Mesenteric fat pad (tissue), 1 donor: ENCODE results near the gene CELF4. TPM values are rescaled to one million over a fixed set of nuclear protein-coding genes. Genes with fewer than 3 reads are reported as not detected.
A peak's percentile ranks its signal among the peaks of the same experiment; 100 is the strongest.

Source experiments
- DNase-seq: peaks from one replicate; pipeline ENCODE4 v3.0.0-alpha.2; 2020; ENCODE audit warnings: low spot score
- long read RNA-seq: library from polyadenylated mRNA; unstranded; transcript quantifications from one replicate; pipeline ENCODE4 v2.0.0, GENCODE V29; 2020
- total RNA-seq: library from RNA; stranded (reverse); fragmentation: NEBNext Ultra II Directional; extraction: Animal tissue kit (Norgen Biotek cat#: 25700); gene quantifications from one replicate; pipeline ENCODE4 v1.2.1, GENCODE V29; 2021
- donor health status: DM: yes; HTN: yes; CAD: no.

Gene CELF4
- total RNA-seq: 0.39 TPM
- long read RNA-seq, partial matches to known transcripts: 1 of 1 reads
- long read RNA-seq, other reads (novel, unspliced or antisense): 0 of 1 reads

DNA sequence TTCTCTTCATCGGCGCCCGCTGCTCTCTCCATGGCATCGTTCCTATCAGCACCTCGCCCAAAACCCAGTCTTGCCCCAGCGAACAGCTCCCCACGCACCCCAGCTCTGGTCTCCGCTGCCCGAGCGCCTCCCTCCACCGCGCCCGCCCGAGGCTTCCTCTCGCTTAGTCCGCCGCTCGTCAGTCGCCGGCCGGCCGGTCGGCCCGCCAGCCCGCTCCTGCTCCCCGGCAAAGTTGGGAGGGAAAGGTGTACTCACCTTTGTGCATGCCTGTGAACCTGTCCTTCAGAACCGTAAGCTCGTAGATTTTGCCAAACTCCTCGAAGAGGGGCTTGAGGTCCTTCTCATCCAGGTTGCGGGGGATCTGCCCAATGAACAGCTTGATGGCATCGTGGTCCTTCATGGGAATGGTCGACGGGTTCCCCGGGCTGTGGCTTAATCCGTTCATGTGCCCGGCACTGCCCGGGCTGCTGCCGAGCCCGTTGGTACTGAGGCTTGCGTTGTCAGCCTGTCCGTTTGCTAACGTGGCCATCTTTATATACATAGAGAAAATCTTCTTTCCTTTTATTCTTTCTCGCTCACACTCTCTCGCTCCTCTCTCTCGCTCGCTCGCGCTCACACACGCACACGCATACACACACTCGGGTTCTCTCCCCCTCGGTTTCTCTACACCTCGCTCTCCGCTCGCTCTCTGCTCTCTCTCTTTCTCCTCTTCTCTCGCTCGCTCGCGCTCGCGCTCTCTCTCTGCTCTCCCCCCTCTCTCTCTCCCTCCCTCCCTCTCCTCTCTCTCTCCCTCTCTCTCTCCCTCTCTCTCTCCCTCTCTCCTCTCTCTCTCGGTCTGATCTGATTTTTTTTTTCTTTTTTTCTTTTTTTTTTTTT is at the start of gene CELF4:
TSS of gene CELF4 (minus strand) at position 698 of the 876 bp plus-strand sequence.
- peak; percentile 83 for DNase-seq

- no peak for DNase-seq
Measured at GRCh38 chr18:37613253-37613565, 47.6 kb upstream of the CELF4 start.

GRCh38 chr18:37612524-37613252 is 47.1 kb upstream of the CELF4 start:
- DNase-seq: no peak

DNA sequence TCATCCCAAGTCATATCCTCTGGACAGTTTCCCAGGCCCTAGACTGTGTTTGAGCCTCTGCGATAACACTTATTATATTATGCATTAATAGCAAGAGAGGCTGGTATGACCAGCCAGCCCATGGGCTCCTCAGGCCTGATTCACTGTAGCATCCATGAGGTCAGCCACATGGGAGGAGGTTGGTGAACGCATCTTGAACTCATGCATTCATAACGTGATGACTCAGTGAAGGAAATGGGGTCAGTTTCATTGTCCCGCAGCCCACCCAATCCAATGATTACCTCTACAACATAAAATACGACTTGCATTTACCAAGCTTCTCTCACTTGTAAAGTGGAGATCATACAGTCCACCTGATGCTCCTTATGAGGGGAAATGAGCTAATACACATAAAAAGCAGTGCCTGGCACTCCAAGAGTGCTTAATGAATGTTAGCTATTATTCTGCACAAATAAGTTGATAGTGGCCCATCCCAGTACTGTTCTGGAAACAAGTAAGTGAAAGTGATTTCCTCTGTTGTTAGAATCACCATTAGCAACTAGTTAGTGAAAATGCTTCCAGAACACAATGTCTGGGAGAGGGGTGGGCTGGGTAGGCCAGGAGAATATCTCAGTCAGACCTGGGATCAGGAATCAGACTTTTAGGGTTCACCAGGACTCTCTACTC is 46.1 kb upstream of the CELF4 start:
- no peak for DNase-seq

- DNase-seq: no peak
Measured at GRCh38 chr18:37608876-37609275, 43.3 kb upstream of the CELF4 start.

- no peak for DNase-seq
Measured at GRCh38 chr18:37607281-37607680, 41.7 kb upstream of the CELF4 start.

GRCh38 chr18:37604032-37604431 is 38.4 kb upstream of the CELF4 start:
- DNase-seq: no peak

DNA sequence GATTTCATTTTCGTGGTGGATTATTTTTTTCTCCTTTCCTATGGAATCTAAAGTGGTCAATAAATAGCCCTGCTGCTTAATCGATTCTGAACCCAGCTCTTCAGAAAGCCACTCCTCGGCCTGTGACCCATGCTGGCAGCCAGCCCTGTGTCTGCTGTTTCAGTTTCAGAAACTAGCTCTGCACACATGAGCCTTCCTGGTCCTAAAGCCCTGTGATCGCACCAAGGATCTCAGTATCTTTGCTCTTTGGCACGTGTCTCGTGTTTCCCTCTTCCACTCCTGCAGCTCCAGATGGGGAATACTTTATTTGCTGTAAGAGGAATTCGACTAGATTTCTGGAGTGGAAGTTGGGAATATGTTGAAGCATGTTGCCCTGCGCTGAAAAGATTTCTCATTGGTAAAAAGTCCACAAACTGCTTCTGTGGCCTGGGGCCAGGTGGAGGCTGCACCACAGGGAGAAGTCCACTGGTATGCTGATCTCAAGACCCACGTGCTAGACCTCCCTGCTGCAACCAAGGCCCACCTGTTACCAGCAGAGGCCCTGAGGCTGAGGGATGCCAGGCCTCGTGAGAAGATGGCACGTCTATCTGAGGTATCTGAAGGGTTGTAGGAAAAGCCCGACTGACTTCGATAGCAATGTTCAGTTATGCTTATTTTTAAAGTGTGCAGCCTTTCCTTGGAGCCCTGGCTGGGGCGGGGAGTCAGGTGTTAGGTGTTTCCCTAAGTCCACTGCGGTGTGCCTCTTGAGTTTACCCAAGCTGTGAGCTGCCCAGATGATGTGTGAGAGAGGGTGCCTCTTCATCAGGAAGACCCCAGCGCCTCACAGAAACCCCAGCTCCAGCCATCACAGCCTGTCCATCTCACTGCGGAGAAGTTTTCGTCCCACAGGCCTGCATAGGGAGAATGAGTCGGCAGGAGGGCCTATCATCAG is 33.6 kb upstream of the CELF4 start:
- no peak for DNase-seq

DNA sequence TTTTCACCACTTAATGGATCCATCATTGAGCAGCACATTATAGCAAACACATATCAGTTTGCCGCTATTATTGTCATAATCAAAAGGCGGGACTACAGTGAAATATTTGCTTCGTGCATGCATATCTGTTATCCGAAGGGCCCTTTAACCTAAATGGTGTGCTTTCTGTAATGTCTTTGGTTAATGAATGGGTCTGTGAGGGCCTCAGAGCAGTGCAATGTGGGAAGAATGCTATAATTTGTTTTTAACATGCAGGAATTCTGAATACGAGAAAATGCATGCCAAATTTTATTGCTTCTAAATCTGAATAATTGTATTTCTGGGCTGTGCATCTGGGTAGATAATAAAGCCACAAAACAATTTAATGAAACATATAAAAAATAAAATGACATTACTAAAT is 32.8 kb upstream of the CELF4 start:
- DNase-seq: no peak

DNA sequence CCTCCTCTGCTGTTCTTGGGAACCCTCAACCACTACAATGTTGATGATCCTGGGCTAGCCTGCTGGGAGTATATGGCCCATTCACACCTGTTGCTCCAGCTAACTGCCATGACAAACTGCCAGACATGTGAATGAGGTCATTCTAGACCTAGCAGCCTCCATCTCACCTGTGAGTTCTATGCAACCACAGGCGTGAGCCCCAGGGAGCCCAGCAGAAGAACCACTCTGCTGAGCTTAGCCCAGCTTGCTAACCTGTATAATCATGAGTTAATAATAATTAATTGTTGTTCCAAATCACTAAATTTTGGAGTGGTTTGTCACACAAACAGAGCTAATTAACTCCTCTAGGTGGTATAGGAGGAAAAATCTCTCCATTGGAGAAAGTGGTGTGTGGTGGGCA is 24.7 kb upstream of the CELF4 start:
- no peak for DNase-seq

DNA sequence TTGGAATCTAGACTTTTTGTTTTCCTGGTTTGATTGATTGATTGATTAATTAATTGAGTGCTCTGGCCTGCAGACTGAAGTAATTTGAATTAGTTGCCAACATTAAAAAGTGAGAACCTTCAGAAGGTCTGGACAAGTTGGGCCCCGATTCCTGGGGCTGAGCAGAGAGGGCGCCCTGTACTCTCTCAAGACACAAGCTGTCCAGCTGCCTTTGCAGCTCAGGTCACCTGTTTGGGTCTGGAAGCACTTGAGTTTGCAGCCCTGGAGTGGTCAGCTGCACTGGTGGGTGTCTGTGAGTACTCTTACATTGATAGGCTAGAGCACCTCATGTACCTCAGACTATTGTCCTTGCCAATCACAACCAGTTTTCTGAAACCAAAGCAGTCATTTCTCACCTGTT is 22.7 kb upstream of the CELF4 start:
- no peak for DNase-seq

DNA sequence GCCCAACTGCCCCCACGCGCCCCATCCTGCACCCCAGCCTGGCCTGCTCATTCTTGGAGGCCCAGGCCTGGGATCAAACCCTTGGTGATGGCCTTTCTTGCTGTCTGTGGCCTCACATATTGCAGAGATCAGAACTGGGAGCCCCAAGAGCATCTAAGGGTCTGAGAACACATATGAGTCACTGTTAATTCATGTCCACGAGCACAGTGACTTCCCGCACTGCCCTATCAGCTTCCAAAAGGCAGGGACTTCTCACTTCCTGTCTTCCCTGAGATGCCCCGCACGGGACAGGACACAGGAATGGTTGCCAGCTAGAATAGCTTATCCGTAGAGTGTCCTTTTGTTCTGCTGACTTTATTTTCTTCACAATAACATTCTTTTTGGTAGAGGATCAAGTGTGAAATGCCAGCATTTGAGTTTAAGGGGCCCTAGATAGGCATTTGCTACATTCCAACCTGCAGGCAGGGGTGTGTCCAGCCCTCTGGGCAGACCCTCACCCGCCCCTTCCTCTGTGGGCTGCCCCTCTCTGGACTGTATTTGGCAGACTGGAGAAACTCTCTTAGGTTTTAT is 21.1 kb upstream of the CELF4 start:
- no peak for DNase-seq

GRCh38 chr18:37584952-37585695 is 19.5 kb upstream of the CELF4 start:
- no peak for DNase-seq

DNA sequence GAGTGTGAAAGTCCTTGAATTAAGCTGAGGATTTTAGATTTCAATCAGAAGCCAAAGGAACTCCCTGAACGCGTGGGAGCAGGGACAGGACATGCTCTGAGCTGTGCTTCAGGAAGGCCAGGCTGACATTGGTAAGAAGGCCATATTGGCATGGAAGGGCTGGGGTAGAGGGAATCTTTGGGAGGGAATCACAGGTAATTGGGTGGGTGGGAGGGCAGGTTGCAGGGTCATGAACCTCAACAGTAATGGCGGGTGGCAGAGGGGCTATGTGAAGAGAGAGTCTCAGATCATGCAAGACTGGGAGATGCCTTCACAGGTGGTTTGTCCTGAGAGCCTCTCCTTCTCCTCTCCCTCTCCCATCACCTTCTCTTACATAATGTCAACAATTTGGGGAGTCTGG is 18.6 kb upstream of the CELF4 start:
- DNase-seq: no peak

- DNase-seq: no peak
Measured at GRCh38 chr18:37582261-37582660, 16.7 kb upstream of the CELF4 start.

GRCh38 chr18:37578886-37579513 is 13.4 kb upstream of the CELF4 start:
- DNase-seq: no peak

- DNase-seq: no peak
Measured at GRCh38 chr18:37578182-37578678, 12.6 kb upstream of the CELF4 start.

DNA sequence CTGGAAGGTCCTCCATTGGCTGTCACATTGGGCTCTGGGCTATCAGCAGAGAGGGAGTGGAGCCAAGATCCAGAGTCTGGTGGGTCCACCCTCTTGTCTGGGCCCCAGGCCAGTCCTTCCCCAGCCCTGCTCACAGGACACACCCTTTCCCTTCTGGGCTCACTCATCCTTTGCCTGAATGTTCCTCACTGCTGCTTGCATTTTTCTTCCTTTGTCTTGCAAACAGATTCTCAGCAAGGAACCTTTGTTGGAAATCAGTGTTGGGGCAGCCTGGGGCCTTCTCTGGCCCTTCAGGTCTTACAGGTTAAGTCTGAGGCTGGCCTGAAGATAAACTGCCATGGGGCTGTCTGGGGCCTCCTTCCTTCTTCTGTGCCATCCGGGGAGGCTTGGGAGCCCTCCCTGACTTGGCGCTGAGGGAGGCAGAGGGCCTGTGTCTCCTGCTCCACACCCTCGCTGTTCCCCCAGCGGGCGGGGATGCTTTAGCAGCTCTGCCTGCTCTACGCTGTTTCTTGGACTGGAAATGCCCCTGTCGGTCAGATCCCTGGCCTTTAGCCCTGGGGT is 11.5 kb upstream of the CELF4 start:
- no peak for DNase-seq

- no peak for DNase-seq
Measured at GRCh38 chr18:37575646-37576045, 10.0 kb upstream of the CELF4 start.
